IMR-90 (cell line): Measurements from ENCODE around the gene RPS15. TPM values are rescaled to one million over a fixed set of nuclear protein-coding genes. Genes with fewer than 3 reads are reported as not detected.

ENCODE experiments used
- ATAC-seq: fragments of 200-7000 bp; cut with Tn5 transposase; 2 replicates; pipeline ENCODE4 v1.9.1; 2020; ENCODE audit warnings: low read depth, mild to moderate bottlenecking, moderate library complexity
- BruUV-seq: library from RNA; stranded (reverse); fragments of 400-500 nt; replicated peaks from 2 replicates; lab custom pipeline; 2021; lab: Mats Ljungman, UMichigan
- CTCF ChIA-PET: fragments of 300-600 bp; formaldehyde crosslinking; extraction: SDS; loops from one replicate; lab custom pipeline; 2021; ENCODE audit warnings: antibody characterized with exemption; lab: Yijun Ruan, JAX
- POLR2A ChIA-PET: fragments of 300-600 bp; sonication (Branson Sonifier 250); formaldehyde crosslinking; loops from one replicate; lab custom pipeline; 2022; ENCODE audit warnings: antibody characterized with exemption; ENCODE audit not compliant: unreplicated experiment; lab: Charles Lee
- DNase-seq: peaks from one replicate; pipeline ENCODE4 v3.0.0; 2013
- H2AFZ ChIP-seq: replicated peaks from 2 replicates; pipeline ENCODE3; 2013; ENCODE audit warnings: low read length, mild to moderate bottlenecking; ENCODE audit not compliant: poor library complexity
- H2AK5ac ChIP-seq: 2 replicates; pipeline ENCODE4 v1.6.1; 2013; ENCODE audit warnings: low read depth, low read length, inconsistent platforms
- H2AK9ac ChIP-seq: replicated peaks from 2 replicates; pipeline ENCODE3; 2013; ENCODE audit warnings: mild to moderate bottlenecking, low read depth, low read length, moderate library complexity; ENCODE audit not compliant: poor library complexity
- H2BK120ac ChIP-seq: 2 replicates; pipeline ENCODE4 v1.6.1; 2013; ENCODE audit warnings: low read depth, low read length, inconsistent platforms
- H2BK15ac ChIP-seq: 3 replicates; pipeline ENCODE4 v1.6.1; 2013; ENCODE audit warnings: low read depth, low read length, inconsistent platforms
- H2BK20ac ChIP-seq: 2 replicates; pipeline ENCODE4 v1.6.1; 2013; ENCODE audit warnings: low read depth, mild to moderate bottlenecking, inconsistent platforms, low read length, moderate library complexity
- H2BK5ac ChIP-seq: 2 replicates; pipeline ENCODE4 v1.6.1; 2013; ENCODE audit warnings: mild to moderate bottlenecking, low read depth, low read length, inconsistent platforms; ENCODE audit not compliant: poor library complexity, severe bottlenecking
- H3K14ac ChIP-seq: replicated peaks from 2 replicates; pipeline ENCODE4 v1.6.1; 2013; ENCODE audit warnings: low read depth, low read length, inconsistent platforms
- H3K18ac ChIP-seq: 2 replicates; pipeline ENCODE4 v1.6.1; 2013; ENCODE audit warnings: low read depth, low read length, control low read depth
- H3K23ac ChIP-seq: 2 replicates; pipeline ENCODE4 v1.6.1; 2013; ENCODE audit warnings: low read depth, low read length, inconsistent platforms
- H3K27ac ChIP-seq: 2 replicates; pipeline ENCODE4 v1.5.1; 2013; ENCODE audit warnings: mild to moderate bottlenecking, control low read depth, low read length; ENCODE audit not compliant: insufficient read depth
- H3K27me3 ChIP-seq: 2 replicates; pipeline ENCODE4 v1.6.1; 2013; ENCODE audit warnings: low read length; ENCODE audit not compliant: control insufficient read depth, insufficient read depth
- H3K36me3 ChIP-seq: 2 replicates; pipeline ENCODE4 v1.6.1; 2013; ENCODE audit warnings: low read length, mixed read lengths; ENCODE audit not compliant: control insufficient read depth, insufficient read depth
- H3K4ac ChIP-seq: 2 replicates; pipeline ENCODE4 v1.6.1; 2013; ENCODE audit warnings: low read depth, low read length, inconsistent platforms
- H3K4me1 ChIP-seq: 2 replicates; pipeline ENCODE4 v1.6.1; 2013; ENCODE audit warnings: low read length, mixed read lengths; ENCODE audit not compliant: control insufficient read depth, insufficient read depth
- H3K4me2 ChIP-seq: 2 replicates; pipeline ENCODE4 v1.6.1; 2013; ENCODE audit warnings: low read depth, mild to moderate bottlenecking, control low read depth, low read length, moderate library complexity
- H3K4me3 ChIP-seq: 2 replicates; pipeline ENCODE4 v1.5.1; 2013; ENCODE audit warnings: low read depth, mild to moderate bottlenecking, control low read depth, low read length, moderate library complexity; ENCODE audit not compliant: insufficient read depth
- H3K56ac ChIP-seq: 2 replicates; pipeline ENCODE4 v1.6.1; 2013; ENCODE audit warnings: low read length, inconsistent platforms; ENCODE audit not compliant: insufficient read depth; ENCODE audit errors: extremely low read depth
- H3K79me1 ChIP-seq, 2 experiments: 2 replicates each; pipeline ENCODE4 v1.6.1; 2013; ENCODE audit warnings: low read length in 2 of 2, inconsistent platforms in 1 of 2, low read depth in 1 of 2
- H3K9ac ChIP-seq: 2 replicates; pipeline ENCODE4 v1.6.1; 2013; ENCODE audit warnings: low read depth, low read length, control low read depth
- H3K9me1 ChIP-seq: 2 replicates; pipeline ENCODE4 v1.6.1; 2013; ENCODE audit warnings: low read length, inconsistent platforms; ENCODE audit not compliant: insufficient read depth
- H3K9me3 ChIP-seq: 2 replicates; pipeline ENCODE4 v1.6.1; 2013; ENCODE audit warnings: low read length; ENCODE audit not compliant: control insufficient read depth, insufficient read depth
- H4K20me1 ChIP-seq: 2 replicates; pipeline ENCODE4 v1.6.1; 2013; ENCODE audit warnings: low read length, inconsistent platforms; ENCODE audit not compliant: insufficient read depth
- H4K5ac ChIP-seq: 2 replicates; pipeline ENCODE4 v1.6.1; 2013; ENCODE audit warnings: mild to moderate bottlenecking, low read depth, low read length, control low read depth
- H4K8ac ChIP-seq, 2 experiments: 2 replicates each; pipeline ENCODE4 v1.6.1; 2013; ENCODE audit warnings: low read depth in 2 of 2, low read length in 2 of 2, control low read depth in 1 of 2, inconsistent platforms in 1 of 2
- H4K91ac ChIP-seq: 2 replicates; pipeline ENCODE4 v1.6.1; 2013; ENCODE audit warnings: low read depth, low read length, inconsistent platforms; ENCODE audit not compliant: insufficient read depth
- BHLHE40 ChIP-seq: fragments of 150-350 bp; IDR thresholded peaks from 2 replicates; pipeline ENCODE4 v1.6.1; 2016; ENCODE audit warnings: mild to moderate bottlenecking, low read depth, low read length
- CEBPB ChIP-seq: IDR thresholded peaks from 2 replicates; pipeline ENCODE4 v1.6.1; 2012; ENCODE audit warnings: low read depth, low read length, improper control_type of control experiment
- CTCF ChIP-seq: conservative IDR thresholded peaks from 2 replicates; pipeline ENCODE4 v1.5.1; 2012; ENCODE audit warnings: mild to moderate bottlenecking, low read depth, low read length, improper control_type of control experiment
- FOS ChIP-seq: fragments of 150-350 bp; IDR thresholded peaks from 2 replicates; pipeline ENCODE4 v1.6.1; 2016; ENCODE audit warnings: low read depth, low read length
- MAFK ChIP-seq: IDR thresholded peaks from 2 replicates; pipeline ENCODE4 v1.6.1; 2012; ENCODE audit warnings: low read depth, low read length, improper control_type of control experiment
- MAZ ChIP-seq: IDR thresholded peaks from 2 replicates; pipeline ENCODE4 v1.6.1; 2012; ENCODE audit warnings: low read depth, mild to moderate bottlenecking, low read length, improper control_type of control experiment, moderate library complexity, borderline replicate concordance
- MXI1 ChIP-seq: IDR thresholded peaks from 2 replicates; pipeline ENCODE4 v1.6.1; 2012; ENCODE audit warnings: low read depth, mild to moderate bottlenecking, low read length, moderate library complexity, borderline replicate concordance
- NFE2L2 ChIP-seq: fragments of 150-350 bp; IDR thresholded peaks from 2 replicates; pipeline ENCODE4 v1.6.1; 2016; ENCODE audit warnings: low read depth, mild to moderate bottlenecking, low read length
- POLR2A ChIP-seq: IDR thresholded peaks from 2 replicates; pipeline ENCODE4 v1.6.1; 2012; ENCODE audit warnings: mild to moderate bottlenecking, low read depth, low read length
- RAD21 ChIP-seq: IDR thresholded peaks from 2 replicates; pipeline ENCODE4 v1.6.1; 2012; ENCODE audit warnings: low read length, improper control_type of control experiment
- RCOR1 ChIP-seq: IDR thresholded peaks from 2 replicates; pipeline ENCODE4 v1.6.1; 2012; ENCODE audit warnings: mild to moderate bottlenecking, low read length, improper control_type of control experiment; ENCODE audit not compliant: insufficient replicate concordance
- RFX5 ChIP-seq: IDR thresholded peaks from 2 replicates; pipeline ENCODE4 v1.8.0; 2012; ENCODE audit warnings: low read depth, mild to moderate bottlenecking, low read length, moderate library complexity
- SMC3 ChIP-seq: fragments of 150-350 bp; IDR thresholded peaks from 2 replicates; pipeline ENCODE4 v1.6.1; 2016; ENCODE audit warnings: low read depth, mild to moderate bottlenecking, antibody characterized with exemption, low read length, moderate library complexity
- WGBS, 2 experiments: methylation state at CpG; one replicate each; pipeline versions ENCODE4 v1.1.5 to v1.1.7; 2013; ENCODE audit warnings: missing lambda C conversion rate in 2 of 2; ENCODE audit not compliant: insufficient read length in 1 of 2; ENCODE audit errors: extremely low coverage in 2 of 2; 5-methylcytosine and 5-hydroxymethylcytosine counted together
- dilution Hi-C: fragments of 300-500 bp; cut with HindIII; formaldehyde crosslinking; loops from one replicate; pipeline ENCODE4 v1.14.3; 2018; ENCODE audit warnings: low sequenced_read_pairs; ENCODE audit not compliant: unreplicated experiment
- in situ Hi-C: fragments of 300-500 bp; cut with MboI; formaldehyde crosslinking; loops from 3 replicates; pipeline ENCODE4 v1.14.3; 2019; ENCODE audit warnings: low sequenced_read_pairs, inconsistent platforms, mixed read lengths
- intact Hi-C: fragments of 100-400 bp; cut with micrococcal nuclease; formaldehyde crosslinking; loops from 2 replicates; pipeline ENCODE4 v1.10.0; 2022
- polyA plus RNA-seq, 3 experiments: library from polyadenylated mRNA; depleted of rRNA; stranded (reverse); fragments of >200 nt; gene quantifications; 2 replicates each; pipeline ENCODE4 v1.2.3, GENCODE V29; 2012; ENCODE audit warnings: low replicate concordance in 1 of 3
- total RNA-seq: library from RNA; depleted of rRNA; stranded (reverse); fragments of >200 nt; gene quantifications from 2 replicates; pipeline ENCODE4 v1.2.3, GENCODE V29; 2012
- TF ChIP-seq, protein P1 (sequence below): fragments of 150-350 bp; IDR thresholded peaks from 2 replicates; pipeline ENCODE4 v1.6.1; 2017; ENCODE audit warnings: mild to moderate bottlenecking, antibody characterized with exemption, low read length, low read depth

RPS15 gene
- total and polyA plus RNA-seq, 2 of the 4 experiments (the other 2 are of a cell fraction), result 1,179 to 1,855 TPM

DNA sequence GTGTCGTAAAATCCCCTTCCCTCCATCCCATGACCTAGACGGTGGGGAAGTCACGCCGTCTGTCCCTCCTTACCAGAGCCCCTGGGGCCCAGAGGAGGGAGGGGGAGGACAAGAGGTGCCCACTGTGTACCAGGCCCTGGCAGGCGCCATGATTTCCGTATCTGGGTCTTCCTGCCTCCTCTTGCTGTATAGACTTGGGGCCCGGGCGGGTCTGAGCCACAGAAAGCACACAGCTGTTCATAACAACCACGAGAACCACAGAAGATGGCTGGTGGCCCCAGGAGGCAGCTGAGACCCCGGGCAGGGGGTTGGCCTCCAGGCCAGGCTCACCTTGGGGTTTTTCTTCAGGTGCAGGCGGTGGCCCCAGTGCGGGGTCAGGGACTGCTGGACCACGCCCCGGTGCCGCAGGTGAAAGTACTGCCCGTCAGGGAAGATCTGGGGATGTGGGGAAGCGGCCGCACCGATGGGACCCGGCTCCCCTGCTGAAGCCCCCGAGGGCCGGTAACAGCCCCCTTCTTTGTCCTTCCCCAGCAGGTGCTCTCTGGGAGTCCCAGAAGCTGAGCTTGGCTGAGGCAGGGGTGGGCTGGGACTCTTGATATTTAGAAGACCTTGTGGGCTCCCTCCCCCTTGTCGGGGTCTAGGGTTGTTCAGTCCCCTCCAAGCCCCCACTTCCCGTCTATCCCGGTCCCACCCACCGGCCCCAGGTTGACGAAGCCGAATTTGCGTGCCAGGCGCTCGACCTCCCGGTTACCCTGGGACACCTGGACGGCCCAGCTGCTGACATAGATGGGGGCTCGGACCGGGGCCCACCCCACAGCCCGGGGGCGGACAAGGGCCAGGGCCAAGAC is 51.5 kb downstream of the RPS15 start:
- Histone ChIP-seq H3K9me1 (no peaks in the 10 kb centered on the region), H3K27ac (peak overlapping the region; percentile 68), H2AK9ac (peak overlapping the region; percentile 93), H4K20me1 (peaks cover 3% of the 10 kb centered on the region; the same call in 1 of the 2 replicates), H3K79me1 (no peaks in the 10 kb centered on the region), H3K4me3 (peak overlapping the region; percentile 58), H3K4me2 (peak overlapping the region; percentile 73), H2AK5ac (no peak overlapping the region; the same call in 1 of the 2 replicates), H3K56ac (no peak overlapping the region), H3K23ac (no peak overlapping the region), H2BK5ac (peak overlapping the region; percentile 47), H4K91ac (peak overlapping the region; percentile 43; the same call in 1 of the 2 replicates), H3K4ac (peak overlapping the region; percentile 77), H2BK20ac (no peak overlapping the region), H2AFZ (peak overlapping the region; percentile 99), H4K8ac (peak overlapping the region in 1 of 2 experiments; percentile 83; a peak in 2 of 4 replicates), H3K36me3 (no peaks in the 10 kb centered on the region), H3K14ac (peak overlapping the region; percentile 73), H3K4me1 (peaks cover 9% of the 10 kb centered on the region), H3K27me3 (peaks cover 10% of the 10 kb centered on the region; the same call in 1 of the 2 replicates), H2BK15ac (no peak overlapping the region), H3K18ac (no peak overlapping the region), H2BK120ac (peak overlapping the region; percentile 60), H3K9me3 (no peaks in the 10 kb centered on the region), H3K9ac (peak overlapping the region; percentile 66), H4K5ac (peak overlapping the region; percentile 12)
- whole genome bisulfite sequencing, 2 experiments, result 31% methylated on average over 13 of the region's 37 CpGs; no CpG with 5 or more reads in 1 of the 2 experiments
- dilution Hi-C loops, result no loop called here
- CTCF ChIA-PET, result no interaction called here
- BruUV-seq, result no TSS peak
- intact Hi-C loops, result no loop called here
- in situ Hi-C loops, result no loop called here
- POLR2A ChIA-PET, result no interaction called here
- no peak for DNase-seq
- ATAC-seq, result no peak
- TF ChIP-seq POLR2A (no peak), FOS (no peak), MXI1 (no peak), NFE2L2 (no peak), SMC3 (no peak), MAFK (no peak), RFX5 (no peak), CEBPB (no peak), MAZ (no peak), BHLHE40 (no peak), CTCF (no peak), RCOR1 (no peak), RAD21 (no peak)
- TF ChIP-seq, protein P1, sequence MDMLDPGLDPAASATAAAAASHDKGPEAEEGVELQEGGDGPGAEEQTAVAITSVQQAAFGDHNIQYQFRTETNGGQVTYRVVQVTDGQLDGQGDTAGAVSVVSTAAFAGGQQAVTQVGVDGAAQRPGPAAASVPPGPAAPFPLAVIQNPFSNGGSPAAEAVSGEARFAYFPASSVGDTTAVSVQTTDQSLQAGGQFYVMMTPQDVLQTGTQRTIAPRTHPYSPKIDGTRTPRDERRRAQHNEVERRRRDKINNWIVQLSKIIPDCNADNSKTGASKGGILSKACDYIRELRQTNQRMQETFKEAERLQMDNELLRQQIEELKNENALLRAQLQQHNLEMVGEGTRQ, result no peak
